Muscle layer of duodenum (tissue), 2 donors: ENCODE data around the gene TBX1.
A peak's percentile ranks its signal among the peaks of the same experiment; 100 is the strongest.

Source experiments
- H3K27ac ChIP-seq: one replicate; pipeline ENCODE4 v1.7.0; 2013; ENCODE audit warnings: mild to moderate bottlenecking, low read length
- H3K27me3 ChIP-seq: one replicate; pipeline ENCODE4 v1.7.0; 2013; ENCODE audit warnings: low read depth, mild to moderate bottlenecking, control low read depth, low read length
- H3K36me3 ChIP-seq, 2 donors: one replicate each; pipeline ENCODE4 v1.7.0; 2013; ENCODE audit warnings: low read length in 2 of 2, control low read depth in 1 of 2, mild to moderate bottlenecking in 1 of 2; ENCODE audit not compliant: insufficient read depth in 2 of 2, control insufficient read depth in 1 of 2
- H3K4me1 ChIP-seq, 2 donors: one replicate each; pipeline ENCODE4 v1.7.0; 2013; ENCODE audit warnings: low read length in 2 of 2, mild to moderate bottlenecking in 2 of 2, control low read depth in 1 of 2, moderate library complexity in 1 of 2; ENCODE audit not compliant: insufficient read depth in 2 of 2, control insufficient read depth in 1 of 2
- H3K4me3 ChIP-seq, 2 donors: one replicate each; pipeline ENCODE4 v1.7.0; 2013; ENCODE audit warnings: low read length in 2 of 2, low read depth in 1 of 2, mild to moderate bottlenecking in 1 of 2
- H3K9me3 ChIP-seq, 2 donors: one replicate each; pipeline ENCODE4 v1.7.0; 2013; ENCODE audit warnings: low read length in 2 of 2, control low read depth in 1 of 2, mild to moderate bottlenecking in 1 of 2; ENCODE audit not compliant: control insufficient read depth in 1 of 2
- donor health status: healthy.

TBX1 gene

DNA sequence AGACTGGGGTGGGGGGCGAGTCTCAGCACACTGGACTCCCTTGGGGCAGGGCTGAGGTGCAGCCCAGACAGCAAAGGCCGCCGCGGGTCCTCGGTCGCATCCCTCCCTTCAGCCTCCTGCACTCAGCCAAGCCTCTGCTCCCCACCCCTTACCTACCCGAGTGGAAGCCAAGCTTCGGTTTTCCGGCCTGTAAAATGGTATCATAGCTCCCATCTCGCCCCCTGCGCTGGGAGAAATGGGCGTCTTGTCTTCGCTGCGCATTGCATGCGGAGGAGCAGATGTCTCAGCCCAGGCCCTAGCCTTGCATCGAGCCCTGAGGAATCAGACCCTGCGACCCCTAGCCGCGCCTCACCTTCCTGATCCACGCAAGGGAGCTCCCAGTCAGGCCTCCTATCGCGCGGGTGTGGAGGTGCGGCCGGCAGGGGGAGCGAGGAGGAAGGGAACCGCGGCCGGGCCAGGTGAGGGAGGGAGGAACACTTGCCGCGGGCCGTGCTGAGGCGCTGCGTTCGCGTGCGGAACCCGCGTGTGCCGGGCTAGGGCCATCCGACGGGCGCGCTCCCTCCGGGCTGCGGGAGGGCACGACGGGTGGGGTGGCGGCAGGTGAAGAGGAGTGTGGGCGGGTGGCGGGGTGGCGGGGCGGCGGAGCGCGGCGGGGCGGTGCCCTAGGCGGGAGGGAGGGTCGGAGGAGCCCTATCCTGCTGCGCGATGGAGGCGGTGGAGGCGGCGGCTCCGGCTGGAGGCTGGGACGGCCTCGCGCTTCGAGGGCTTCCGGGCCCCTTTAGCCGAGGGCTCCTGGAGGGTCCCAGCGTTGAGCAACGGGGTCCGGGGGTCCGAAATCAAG lies 4.1 kb upstream of the TBX1 start:
- peaks cover 0 to 46% of the 10 kb centered on the region in 2 donors for H3K4me1 ChIP-seq
- peak overlapping the region in 1 of 2 donors; percentile 37 for H3K4me3 ChIP-seq
- no peaks in the 10 kb centered on the region for H3K9me3 ChIP-seq
- H3K27ac ChIP-seq: no peak overlapping the region
- H3K36me3 ChIP-seq: no peaks in the 10 kb centered on the region
- peaks cover 38% of the 10 kb centered on the region for H3K27me3 ChIP-seq

- Histone ChIP-seq H3K4me1 (peaks cover 0 to 46% of the 10 kb centered on the region in 2 donors), H3K4me3 (peak overlapping the region; percentile 7 to 37), H3K27me3 (peaks cover 43% of the 10 kb centered on the region), H3K27ac (no peak overlapping the region), H3K9me3 (no peaks in the 10 kb centered on the region), H3K36me3 (no peaks in the 10 kb centered on the region)
Observed at GRCh38 chr22:19757140-19757984, 3.2 kb upstream of the TBX1 start.

- no peaks in the 10 kb centered on the region for H3K9me3 ChIP-seq
- H3K4me1 ChIP-seq: peaks cover 0 to 46% of the 10 kb centered on the region in 2 donors
- H3K27ac ChIP-seq: no peak overlapping the region
- peaks cover 50% of the 10 kb centered on the region for H3K27me3 ChIP-seq
- H3K4me3 ChIP-seq: no peak overlapping the region
- H3K36me3 ChIP-seq: no peaks in the 10 kb centered on the region
Observed at GRCh38 chr22:19757985-19758895, 2.3 kb upstream of the TBX1 start.

DNA sequence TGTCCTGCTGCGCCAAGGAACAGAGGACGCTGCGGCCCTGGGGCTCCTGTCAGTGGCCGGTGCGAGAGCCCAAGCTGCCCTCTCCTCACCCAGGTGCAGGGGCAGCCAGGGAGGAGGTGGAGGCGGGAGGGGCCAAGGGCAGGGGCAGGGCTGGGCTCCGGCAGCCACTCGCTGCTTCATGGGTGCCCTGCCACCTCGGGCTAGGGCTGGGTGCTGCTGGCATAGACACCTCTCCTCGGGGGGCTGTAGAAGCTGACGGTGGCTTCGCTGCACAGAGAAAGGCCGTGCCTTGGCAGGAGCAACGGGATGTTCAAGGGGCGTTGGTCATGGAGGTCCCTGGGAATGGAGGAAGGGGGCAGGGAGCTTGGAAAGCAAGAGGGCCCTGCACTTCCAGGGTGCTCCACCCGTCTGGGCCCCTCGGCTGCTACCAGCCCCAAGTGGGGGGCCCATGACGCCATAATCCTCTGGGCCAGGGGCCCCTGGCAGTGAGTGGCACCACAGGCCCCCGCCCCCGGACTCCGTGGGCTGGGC lies 1.6 kb upstream of the TBX1 start:
- Histone ChIP-seq H3K9me3 (no peaks in the 10 kb centered on the region), H3K36me3 (no peaks in the 10 kb centered on the region), H3K4me3 (no peak overlapping the region), H3K27me3 (peaks cover 56% of the 10 kb centered on the region), H3K27ac (no peak overlapping the region), H3K4me1 (peaks cover 0 to 46% of the 10 kb centered on the region in 2 donors)

DNA sequence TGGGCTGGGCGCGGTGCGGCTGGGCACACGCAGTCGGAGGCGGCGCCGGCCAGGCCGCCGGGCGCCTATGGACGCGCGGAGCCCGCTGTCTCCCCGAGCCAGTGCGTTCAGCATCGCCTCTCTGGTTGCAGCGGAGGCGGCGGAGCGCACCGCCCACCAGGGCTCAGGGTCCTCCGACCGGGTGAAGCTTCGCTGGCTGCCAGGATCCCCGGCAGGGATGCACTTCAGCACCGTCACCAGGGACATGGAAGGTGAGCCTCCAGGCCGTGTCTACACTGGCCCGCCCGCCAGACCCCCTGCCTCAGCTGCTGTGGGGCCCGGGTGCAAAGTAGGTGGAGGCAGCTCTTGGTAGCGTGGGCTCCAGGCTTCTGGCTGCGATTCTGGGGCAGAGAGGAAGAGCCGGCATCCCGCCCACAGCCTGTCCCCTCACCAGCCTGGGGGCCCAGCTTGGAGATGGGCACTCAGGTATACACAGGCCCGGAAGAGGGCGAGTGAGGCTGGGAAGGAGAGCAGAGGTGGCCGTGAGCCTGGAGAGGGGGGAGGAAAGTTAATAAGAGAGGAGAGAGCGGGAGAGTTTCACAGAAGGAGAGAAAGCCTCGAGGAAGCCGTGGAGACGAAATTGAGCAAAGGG lies 1.0 kb upstream of the TBX1 start:
- Histone ChIP-seq H3K4me3 (peak overlapping the region in 1 of 2 donors; percentile 32), H3K9me3 (no peaks in the 10 kb centered on the region), H3K4me1 (peaks cover 0 to 46% of the 10 kb centered on the region in 2 donors), H3K27ac (no peak overlapping the region), H3K36me3 (no peaks in the 10 kb centered on the region), H3K27me3 (peaks cover 54% of the 10 kb centered on the region)

DNA sequence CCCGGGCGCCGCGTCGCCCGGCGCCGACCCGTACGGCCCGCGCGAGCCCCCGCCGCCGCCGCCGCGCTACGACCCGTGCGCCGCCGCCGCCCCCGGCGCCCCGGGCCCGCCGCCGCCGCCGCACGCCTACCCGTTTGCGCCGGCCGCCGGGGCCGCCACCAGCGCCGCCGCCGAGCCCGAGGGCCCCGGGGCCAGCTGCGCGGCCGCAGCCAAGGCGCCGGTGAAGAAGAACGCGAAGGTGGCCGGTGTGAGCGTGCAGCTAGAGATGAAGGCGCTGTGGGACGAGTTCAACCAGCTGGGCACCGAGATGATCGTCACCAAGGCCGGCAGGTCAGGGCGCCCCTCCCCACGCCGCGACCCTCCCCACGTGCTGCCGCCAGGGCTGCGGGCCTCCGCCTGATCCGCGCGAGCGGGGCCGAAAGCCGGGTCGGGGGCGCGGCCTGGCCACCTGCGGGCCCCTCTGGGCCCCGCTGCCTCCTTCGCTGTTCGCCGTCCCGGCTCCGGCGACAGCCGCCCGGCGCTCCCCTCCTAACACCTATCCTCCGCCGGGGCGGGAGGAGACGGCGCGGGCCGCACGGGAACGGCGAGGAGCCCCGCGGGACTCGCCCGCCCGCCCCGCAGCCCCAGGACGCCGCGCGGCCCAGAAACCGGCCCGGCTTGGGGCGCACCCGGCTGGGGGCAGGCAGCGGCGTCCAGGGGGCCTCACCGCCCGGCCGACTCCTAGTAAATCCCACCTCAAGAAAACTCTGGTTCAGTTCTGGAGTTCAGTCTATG lies 560 bp downstream of the TBX1 start:
- H3K27me3 ChIP-seq: peaks cover 49% of the 10 kb centered on the region
- H3K9me3 ChIP-seq: no peaks in the 10 kb centered on the region
- no peak overlapping the region for H3K4me3 ChIP-seq
- H3K4me1 ChIP-seq: peaks cover 0 to 37% of the 10 kb centered on the region in 2 donors
- H3K36me3 ChIP-seq: no peaks in the 10 kb centered on the region
- no peak overlapping the region for H3K27ac ChIP-seq

DNA sequence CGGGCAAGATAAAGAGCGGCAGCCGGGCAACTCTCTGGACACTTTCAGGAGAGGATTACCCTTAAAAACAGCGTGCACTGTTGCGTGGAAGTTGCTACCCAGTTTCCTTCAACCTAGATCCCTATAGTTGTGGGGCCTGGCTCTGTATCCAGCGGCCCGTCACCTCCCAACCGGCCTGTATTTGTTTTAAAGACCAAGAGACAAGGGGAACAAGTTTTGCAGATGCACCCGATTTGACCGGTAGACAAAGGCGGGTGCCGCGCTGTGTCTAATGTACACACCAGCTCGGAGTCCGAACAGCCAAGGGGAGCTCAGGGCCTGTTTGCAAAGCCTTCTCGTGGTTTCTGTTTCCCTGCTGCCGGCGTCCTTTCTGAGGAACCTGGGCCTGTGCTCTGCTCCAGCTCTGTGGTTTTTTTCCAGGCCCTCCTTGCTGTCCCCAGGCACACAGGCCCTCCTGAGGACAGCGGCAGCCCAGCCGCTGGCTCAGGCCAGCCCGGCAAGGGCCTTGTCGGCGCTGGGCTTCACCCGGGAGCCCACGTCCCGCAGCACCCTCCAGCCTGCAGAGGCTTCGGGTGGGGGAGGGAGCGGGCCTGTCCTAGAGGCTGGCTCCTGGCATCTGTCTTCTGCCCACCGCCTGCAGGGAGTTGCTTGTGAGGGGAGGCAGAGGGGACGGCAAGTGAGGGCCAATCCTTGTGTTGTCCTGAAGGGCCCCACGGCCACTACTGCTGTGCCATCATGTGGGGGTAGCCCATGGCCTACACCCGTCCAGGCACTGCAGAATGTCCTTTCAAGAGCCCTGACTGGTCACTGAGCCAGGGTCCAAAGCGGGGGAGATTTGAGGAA lies 1.4 kb downstream of the TBX1 start:
- H3K9me3 ChIP-seq: no peaks in the 10 kb centered on the region
- peaks cover 45% of the 10 kb centered on the region for H3K27me3 ChIP-seq
- H3K4me3 ChIP-seq: peak overlapping the region in 1 of 2 donors; percentile 7
- peaks cover 0 to 34% of the 10 kb centered on the region in 2 donors for H3K4me1 ChIP-seq
- H3K36me3 ChIP-seq: no peaks in the 10 kb centered on the region
- H3K27ac ChIP-seq: no peak overlapping the region

DNA sequence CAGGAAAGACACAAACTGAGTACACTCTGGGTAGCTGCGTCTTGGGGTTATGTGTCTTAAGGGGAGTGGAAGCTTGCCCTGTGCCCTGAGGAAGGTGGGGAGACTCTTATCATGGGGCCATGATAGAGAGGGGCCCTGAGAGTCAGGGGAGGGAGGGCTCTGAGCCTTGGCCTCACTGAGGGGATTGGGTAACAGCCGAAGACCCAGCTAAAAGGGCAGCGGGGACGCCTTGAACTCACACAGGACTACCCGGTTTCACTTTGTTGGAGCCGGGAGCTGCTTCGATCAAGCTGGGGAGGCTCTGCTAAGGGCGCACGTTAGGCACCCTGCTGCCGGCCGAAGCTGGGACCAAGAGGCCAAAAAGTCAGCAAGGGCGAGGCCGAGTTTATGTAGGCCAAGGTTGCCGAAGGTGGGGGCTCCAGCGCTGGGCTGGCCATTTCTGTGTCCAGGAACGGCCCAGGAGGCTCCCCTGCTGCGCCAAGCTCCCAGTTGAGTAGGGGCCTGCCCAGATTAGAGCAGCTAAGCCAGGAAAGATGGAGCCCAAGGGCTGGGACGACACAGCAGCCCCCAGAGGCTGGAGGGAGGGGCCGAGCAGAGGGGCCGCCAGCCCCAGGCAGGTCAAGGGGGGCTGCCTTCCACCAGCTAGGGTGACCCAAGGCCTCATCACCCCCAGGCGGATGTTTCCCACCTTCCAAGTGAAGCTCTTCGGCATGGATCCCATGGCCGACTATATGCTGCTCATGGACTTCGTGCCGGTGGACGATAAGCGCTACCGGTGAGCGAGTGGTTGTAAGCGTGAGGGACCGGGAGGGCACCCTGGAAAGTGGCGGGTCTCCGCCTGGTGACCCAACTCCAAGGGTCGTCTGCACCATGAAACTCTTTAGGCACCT lies 2.2 kb downstream of the TBX1 start:
- H3K9me3 ChIP-seq: no peaks in the 10 kb centered on the region
- H3K36me3 ChIP-seq: no peaks in the 10 kb centered on the region
- H3K27me3 ChIP-seq: peaks cover 52% of the 10 kb centered on the region
- H3K4me3 ChIP-seq: peak overlapping the region in 1 of 2 donors; percentile 7
- H3K4me1 ChIP-seq: peaks cover 0 to 36% of the 10 kb centered on the region in 2 donors
- H3K27ac ChIP-seq: no peak overlapping the region
